ENCODE measurements around the gene APH1B.

DNA sequence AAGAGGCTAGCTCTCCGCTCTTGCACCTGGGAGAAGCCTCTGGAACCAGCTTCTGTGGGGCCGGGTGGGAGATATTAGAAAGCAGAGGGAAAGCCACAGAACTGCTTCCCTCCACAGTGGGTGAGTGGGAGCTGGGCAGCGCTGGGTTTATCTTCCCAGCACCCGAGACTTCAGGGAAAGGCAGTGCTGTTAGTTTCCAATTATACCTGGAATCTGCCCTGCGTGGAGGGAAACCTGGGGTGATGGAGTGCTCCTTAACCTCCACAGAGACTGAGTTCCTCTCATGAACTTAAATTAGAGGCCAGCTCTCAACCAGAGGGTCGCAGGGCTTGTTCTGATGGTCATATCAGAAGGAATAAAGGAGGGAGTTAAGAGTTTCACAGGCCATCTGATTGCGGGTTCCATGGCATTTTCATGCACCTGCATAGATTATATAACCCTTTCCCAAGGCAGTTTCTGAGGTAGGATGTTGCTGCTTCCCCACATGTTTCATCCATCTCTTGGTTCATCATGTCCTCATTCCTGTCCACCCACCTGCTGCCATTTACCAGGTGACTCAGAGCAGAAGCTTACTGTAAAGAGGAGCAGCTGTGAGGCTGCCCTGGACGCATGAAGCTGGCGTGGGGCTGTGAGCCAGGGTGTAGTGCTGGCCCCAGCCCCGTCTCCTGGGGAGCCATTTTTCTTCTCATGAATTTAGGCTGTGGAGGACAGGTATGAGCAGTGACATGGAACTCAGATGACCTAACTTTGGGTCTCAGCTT is 61.8 kb downstream of the APH1B start:
- TF ChIP-seq FOXA1 (IDR thresholded peaks at IDR 0.05), result no peak
- no peak for TF ChIP-seq ELF4 (IDR thresholded peaks at IDR 0.05)

Data from HEK293T (cell line).